Midbrain (tissue), 1 donor: ENCODE measurements around the gene PPY.
A peak's percentile ranks its signal among the peaks of the same experiment; 100 is the strongest.
"Not testable (repeated sequence)": the region's sequence is repeated elsewhere in the genome, so short reads cannot be mapped to it uniquely, and the experiment has no call there.

Experiments used
- DNase-seq: peaks from one replicate; lab custom pipeline; 2025; lab: John Stamatoyannopoulos, UW

PPY gene

DNA sequence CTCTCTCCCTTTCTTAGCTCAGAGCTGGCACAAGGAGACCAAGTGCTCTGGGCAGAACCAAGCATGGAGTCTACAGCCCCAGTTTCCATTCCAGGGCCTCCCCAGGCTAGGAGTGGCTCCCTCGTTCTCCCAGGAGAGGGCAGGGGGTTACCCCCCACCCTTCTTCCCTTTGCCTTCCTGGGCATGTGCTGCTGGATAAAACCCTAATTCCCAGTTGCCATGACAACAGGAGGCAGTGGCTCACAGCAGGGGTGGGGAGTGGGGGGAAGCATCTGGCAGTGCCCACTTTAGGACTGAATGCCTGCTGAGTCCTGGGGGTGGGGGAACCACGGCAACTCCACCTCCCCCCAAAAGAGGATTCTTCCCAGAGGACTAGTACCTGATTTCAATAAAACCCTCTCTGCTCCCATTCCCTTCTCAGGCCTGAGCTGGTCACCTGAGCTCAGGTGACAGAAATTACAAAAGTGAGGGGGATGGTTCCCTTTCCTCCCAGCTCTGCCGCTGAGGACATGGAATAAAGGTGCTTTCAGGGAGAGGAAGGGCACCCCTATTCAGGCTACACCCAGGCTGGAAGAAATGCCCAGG lies 36.8 kb downstream of the PPY start:
- DNase-seq: no peak

DNA sequence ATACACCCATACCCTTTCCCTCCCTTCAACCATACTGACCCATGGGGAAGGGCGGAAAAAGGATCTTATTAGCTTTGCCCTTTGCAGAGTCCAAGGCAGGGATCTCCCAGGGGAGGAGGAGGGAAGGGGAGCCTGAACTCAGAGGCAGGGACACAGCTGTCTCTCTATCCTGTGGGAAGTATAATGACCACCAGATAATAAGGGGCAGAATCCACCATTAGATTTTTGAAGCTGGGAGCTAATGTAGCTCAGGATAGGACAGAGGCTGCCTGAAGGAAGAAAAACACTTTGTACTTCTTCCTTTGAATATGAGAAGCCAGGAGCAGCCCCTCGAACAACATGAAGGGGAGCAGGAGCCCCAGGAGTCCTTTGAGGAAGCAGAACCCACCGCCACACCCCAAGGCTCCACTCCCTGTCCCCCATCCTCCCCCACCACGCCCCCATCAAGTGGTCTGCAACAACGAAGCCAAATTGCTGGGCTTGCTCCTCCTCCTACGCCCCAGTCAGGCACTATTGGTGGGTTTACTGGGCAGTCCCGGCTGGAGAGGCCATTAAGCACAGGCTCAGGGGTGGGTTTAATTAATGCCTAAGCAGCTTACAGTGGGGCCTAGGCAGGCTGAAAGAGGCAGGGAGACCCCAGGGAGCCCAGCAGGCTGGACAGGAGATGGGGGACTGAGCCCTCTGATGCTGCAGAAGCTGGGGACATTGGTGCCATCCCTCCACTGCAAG lies 40.3 kb downstream of the PPY start:
- no peak for DNase-seq

DNA sequence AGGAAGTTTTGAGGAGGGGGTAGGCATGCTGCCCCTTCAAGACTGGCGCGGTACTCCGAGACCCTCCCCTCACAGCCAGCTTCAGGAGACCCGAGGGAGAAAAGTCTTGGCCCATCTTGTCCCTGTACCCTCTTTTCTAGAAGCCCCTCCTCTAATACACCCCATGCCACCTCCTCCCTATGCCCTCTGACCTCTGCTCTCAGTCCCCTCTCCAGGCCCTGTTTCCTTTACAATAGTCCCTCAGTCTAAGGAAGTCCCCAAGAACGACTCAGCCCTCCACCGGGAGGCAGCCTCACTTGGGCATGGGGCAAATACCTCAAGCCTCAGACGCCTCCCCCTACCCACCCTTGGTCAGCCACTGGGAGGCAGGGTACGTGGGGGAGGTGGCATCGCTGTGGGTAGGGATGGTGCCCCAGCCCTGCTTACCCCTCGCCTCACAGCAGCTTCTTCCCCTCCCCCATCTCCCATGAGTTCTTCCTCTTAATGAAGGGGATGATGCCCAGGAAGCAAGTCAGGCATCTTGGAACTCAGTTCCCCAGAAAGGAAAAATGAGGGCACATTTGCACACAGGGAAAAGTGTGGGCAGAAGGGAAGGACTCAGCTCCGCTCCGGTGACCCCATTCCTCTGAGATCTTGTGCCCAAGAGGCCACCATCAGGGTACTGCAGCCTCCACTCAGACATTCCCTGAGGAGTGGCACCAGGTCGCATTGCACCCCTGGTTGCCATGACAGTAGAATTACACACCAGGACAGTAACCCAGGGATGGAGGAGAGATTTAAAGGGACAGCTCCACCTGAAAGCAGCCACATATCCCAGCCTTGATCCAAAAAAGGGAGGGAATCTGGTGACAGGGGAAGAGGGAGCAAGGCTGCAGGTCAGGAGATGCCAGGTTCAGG lies 41.2 kb downstream of the PPY start:
- no peak for DNase-seq

GRCh38 chr17:43900183-43900857 lies 42.0 kb downstream of the PPY start:
- peak; percentile 89 for DNase-seq

DNA sequence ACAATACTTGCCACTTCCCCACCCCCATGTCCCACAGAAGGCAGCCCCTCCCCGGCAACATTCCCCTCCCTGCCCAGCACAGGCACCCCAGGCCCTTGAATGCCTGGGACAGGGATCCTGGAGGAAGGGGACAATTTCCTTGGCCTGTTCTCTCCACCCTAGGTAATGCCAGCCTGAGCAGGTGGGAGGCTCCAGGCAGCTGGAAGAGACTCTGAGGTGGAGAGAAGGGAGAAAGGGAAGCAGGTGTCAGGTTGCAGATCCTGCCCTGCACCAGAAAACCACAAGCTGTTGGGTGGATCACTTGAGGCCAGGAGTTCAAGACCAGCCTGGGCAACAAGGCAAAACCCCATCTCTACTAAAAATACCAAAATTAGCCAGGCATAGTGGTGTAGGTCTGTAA lies 43.8 kb downstream of the PPY start:
- DNase-seq: no peak

DNA sequence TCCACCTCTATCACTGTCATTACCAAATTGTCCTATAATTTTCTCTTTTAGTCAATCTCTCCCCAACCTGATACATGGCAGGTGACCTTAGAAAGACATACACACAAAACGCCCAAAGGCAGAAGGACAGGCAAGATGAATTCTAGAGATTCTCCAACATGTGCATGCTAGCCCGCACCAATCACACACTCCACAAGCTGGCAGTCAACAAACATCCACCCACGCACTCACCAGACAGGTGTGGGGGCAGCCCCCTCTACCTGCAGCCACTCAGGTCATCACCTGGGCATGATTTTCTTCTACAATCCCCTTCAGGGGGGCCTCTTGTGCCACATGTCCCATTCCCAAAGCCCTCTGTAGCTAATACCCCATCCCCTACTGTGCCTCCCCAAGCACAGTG lies 44.4 kb downstream of the PPY start:
- DNase-seq: no peak

DNA sequence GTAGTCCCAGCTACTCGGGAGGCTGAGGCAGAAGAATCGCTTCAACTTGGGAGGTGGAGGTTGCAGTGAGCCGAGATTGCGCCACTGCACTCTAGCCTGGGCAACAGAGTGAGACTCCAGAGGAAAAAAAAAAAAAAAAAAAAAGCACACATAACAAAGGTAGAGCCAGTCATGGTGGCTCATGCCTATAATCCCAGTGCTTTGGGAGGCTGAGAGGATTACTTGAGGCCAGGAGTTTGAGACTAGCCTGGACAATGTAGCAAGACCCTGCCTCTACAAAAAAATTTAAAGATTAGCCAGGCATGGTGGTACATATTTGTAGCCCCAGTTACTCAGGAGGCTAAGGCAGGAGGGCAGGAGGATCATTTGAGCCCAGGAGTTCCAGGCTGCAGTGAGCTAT lies 47.8 kb downstream of the PPY start:
- DNase-seq: not testable (repeated sequence)

- DNase-seq: no peak
These were observed 49.7 kb downstream of the PPY start for GRCh38 chr17:43892647-43892952.

GRCh38 chr17:43891851-43892646 lies 50.2 kb downstream of the PPY start:
- no peak for DNase-seq
